H9 (cell line): ENCODE data around the gene HPCAL1. TPM values are rescaled to one million over a fixed set of nuclear protein-coding genes. Genes with fewer than 3 reads are reported as not detected.

Experiments
- DNase-seq: peaks from one replicate; pipeline ENCODE4 v3.0.0-alpha.2; 2017
- H2AFZ ChIP-seq: one replicate; pipeline ENCODE4 v1.6.1; 2013; ENCODE audit warnings: mild to moderate bottlenecking, low read length, control low read depth, moderate library complexity
- H2AK5ac ChIP-seq: 2 replicates; pipeline ENCODE4 v1.6.1; 2013; ENCODE audit warnings: low read length, control low read depth, mixed read lengths; ENCODE audit not compliant: insufficient read length
- H2BK120ac ChIP-seq: one replicate; pipeline ENCODE4 v1.6.1; 2013; ENCODE audit warnings: low read depth, mild to moderate bottlenecking, low read length, control low read depth, inconsistent platforms; ENCODE audit not compliant: poor library complexity, severe bottlenecking
- H2BK12ac ChIP-seq: 2 replicates; pipeline ENCODE4 v1.6.1; 2013; ENCODE audit warnings: low read length, control low read depth, mixed read lengths, low read depth; ENCODE audit not compliant: insufficient read length
- H2BK15ac ChIP-seq: 2 replicates; pipeline ENCODE4 v1.6.1; 2013; ENCODE audit warnings: low read depth, low read length, control low read depth
- H2BK20ac ChIP-seq: one replicate; pipeline ENCODE4 v1.6.1; 2013; ENCODE audit warnings: low read depth, mild to moderate bottlenecking, low read length, control low read depth, inconsistent platforms; ENCODE audit not compliant: poor library complexity, severe bottlenecking
- H2BK5ac ChIP-seq: 2 replicates; pipeline ENCODE4 v1.6.1; 2013; ENCODE audit warnings: low read length, control low read depth, mixed read lengths; ENCODE audit not compliant: insufficient read length
- H3K14ac ChIP-seq: 2 replicates; pipeline ENCODE4 v1.6.1; 2013; ENCODE audit warnings: low read length, control low read depth; ENCODE audit not compliant: insufficient read depth
- H3K18ac ChIP-seq: 2 replicates; pipeline ENCODE4 v1.6.1; 2013; ENCODE audit warnings: low read depth, mild to moderate bottlenecking, mixed read lengths, low read length, control low read depth; ENCODE audit not compliant: insufficient read length
- H3K23ac ChIP-seq: 2 replicates; pipeline ENCODE4 v1.6.1; 2013; ENCODE audit warnings: low read length, control low read depth, mixed read lengths, low read depth; ENCODE audit not compliant: insufficient read length
- H3K23me2 ChIP-seq: 2 replicates; pipeline ENCODE4 v1.6.1; 2013; ENCODE audit warnings: low read depth, mild to moderate bottlenecking, mixed read lengths, low read length, control low read depth; ENCODE audit not compliant: insufficient read length, poor library complexity, severe bottlenecking
- H3K27ac ChIP-seq: 2 replicates; pipeline ENCODE4 v1.5.1; 2013; ENCODE audit warnings: low read length, control low read depth, mixed read lengths, low read depth; ENCODE audit not compliant: insufficient read length
- H3K27me3 ChIP-seq: 2 replicates; pipeline ENCODE4 v1.6.1; 2013; ENCODE audit warnings: low read length, control low read depth, inconsistent platforms; ENCODE audit not compliant: insufficient read depth
- H3K4ac ChIP-seq: 2 replicates; pipeline ENCODE4 v1.6.1; 2013; ENCODE audit warnings: low read depth, mild to moderate bottlenecking, control low read depth, inconsistent platforms, low read length, moderate library complexity
- H3K4me1 ChIP-seq: 2 replicates; pipeline ENCODE4 v1.6.1; 2013; ENCODE audit warnings: low read length, control low read depth, inconsistent platforms; ENCODE audit not compliant: insufficient read depth
- H3K4me2 ChIP-seq: 2 replicates; pipeline ENCODE4 v1.6.1; 2013; ENCODE audit warnings: low read length, control low read depth, mixed read lengths; ENCODE audit not compliant: insufficient read length, insufficient read depth
- H3K56ac ChIP-seq: 2 replicates; pipeline ENCODE4 v1.6.1; 2013; ENCODE audit warnings: low read depth, mild to moderate bottlenecking, mixed read lengths, low read length, control low read depth; ENCODE audit not compliant: insufficient read length
- H3K79me1 ChIP-seq: 2 replicates; pipeline ENCODE4 v1.6.1; 2013; ENCODE audit warnings: low read depth, mild to moderate bottlenecking, moderate library complexity, low read length, control low read depth, inconsistent platforms; ENCODE audit not compliant: insufficient read depth, poor library complexity, severe bottlenecking
- H3K79me2 ChIP-seq: 2 replicates; pipeline ENCODE4 v1.6.1; 2013; ENCODE audit warnings: low read length, control low read depth, inconsistent platforms; ENCODE audit not compliant: insufficient read depth
- H3K9ac ChIP-seq: 2 replicates; pipeline ENCODE4 v1.6.1; 2013; ENCODE audit warnings: low read length, control low read depth, mixed read lengths; ENCODE audit not compliant: insufficient read length; ENCODE audit errors: extremely low read depth
- H3K9me3 ChIP-seq: one replicate; pipeline ENCODE4 v1.6.1; 2013; ENCODE audit warnings: low read depth, low read length, inconsistent platforms; ENCODE audit not compliant: control insufficient read depth
- H3T11ph ChIP-seq: one replicate; pipeline ENCODE4 v1.6.1; 2013; ENCODE audit warnings: mild to moderate bottlenecking, low read length, control low read depth, inconsistent platforms
- H4K20me1 ChIP-seq: one replicate; pipeline ENCODE4 v1.6.1; 2013; ENCODE audit not compliant: control insufficient read depth, insufficient read length, insufficient read depth
- H4K5ac ChIP-seq: 2 replicates; pipeline ENCODE4 v1.6.1; 2013; ENCODE audit warnings: low read depth, mild to moderate bottlenecking, mixed read lengths, low read length, control low read depth; ENCODE audit not compliant: insufficient read length
- H4K8ac ChIP-seq: replicated peaks from 2 replicates; pipeline ENCODE4 v1.6.1; 2013; ENCODE audit warnings: low read length, control low read depth, mixed read lengths, low read depth; ENCODE audit not compliant: insufficient read length
- H4K91ac ChIP-seq: 2 replicates; pipeline ENCODE4 v1.6.1; 2013; ENCODE audit warnings: low read depth, mild to moderate bottlenecking, moderate library complexity, mixed read lengths, low read length, control low read depth; ENCODE audit not compliant: insufficient read length
- H3K27ac Mint-ChIP-seq, 3 experiments: 2 replicates in 2 of 3; 3 replicates in 1 of 3; pipeline ENCODE4 v1.8.0; 2020 to 2021; ENCODE audit warnings: mixed read lengths in 3 of 3, mild to moderate bottlenecking in 1 of 3, moderate library complexity in 1 of 3
- H3K27me3 Mint-ChIP-seq: 2 replicates; pipeline ENCODE4 v1.8.0; 2021; ENCODE audit warnings: low read depth, mild to moderate bottlenecking, moderate library complexity, mixed read lengths
- H3K36me3 Mint-ChIP-seq, 3 experiments: 2 replicates in 2 of 3; 3 replicates in 1 of 3; pipeline ENCODE4 v1.8.0; 2020 to 2021; ENCODE audit warnings: low read depth in 3 of 3, mixed read lengths in 3 of 3; ENCODE audit not compliant: insufficient read depth in 1 of 3
- H3K4me1 Mint-ChIP-seq, 2 experiments: 2 replicates each; pipeline ENCODE4 v1.8.0; 2020; ENCODE audit warnings: mixed read lengths in 2 of 2
- H3K4me3 Mint-ChIP-seq, 2 experiments: 2 replicates in 1 of 2; 3 replicates in 1 of 2; pipeline ENCODE4 v1.8.0; 2020 to 2021; ENCODE audit warnings: mild to moderate bottlenecking in 2 of 2, mixed read lengths in 2 of 2, moderate library complexity in 1 of 2
- H3K9me3 Mint-ChIP-seq, 2 experiments: 2 replicates in 1 of 2; 3 replicates in 1 of 2; pipeline ENCODE4 v1.8.0; 2020; ENCODE audit warnings: mild to moderate bottlenecking in 2 of 2, mixed read lengths in 2 of 2, moderate library complexity in 1 of 2
- CTCF ChIP-seq: fragments of 200-600 bp; sonication (generic); conservative IDR thresholded peaks from 3 replicates; pipeline ENCODE4 v1.8.0; 2021; ENCODE audit warnings: antibody characterized with exemption, mild to moderate bottlenecking
- whole genome bisulfite sequencing: extraction: QIAGEN DNeasy Blood & Tissue Kit; methylation state at CpG from one replicate; pipeline ENCODE4 v1.1.7; 2013; ENCODE audit warnings: missing lambda C conversion rate, low lambda C conversion rate, mixed read lengths; ENCODE audit not compliant: insufficient read length; ENCODE audit errors: extremely low coverage; 5-methylcytosine and 5-hydroxymethylcytosine counted together
- total RNA-seq: library from RNA; stranded (reverse); gene quantifications from 2 replicates; pipeline ENCODE4 v1.2.1, GENCODE V29; 2021

Gene HPCAL1
- total RNA-seq, 1 experiment from 2014 or later: 4.7 TPM

- H4K8ac ChIP-seq: no peak overlapping the region
- Mint-ChIP-seq H3K4me3 (no peak overlapping the region), H3K36me3 (no peaks in the 10 kb centered on the region), H3K27ac (peak overlapping the region in 1 of 3 experiments; percentile 44; a peak in 1 of 7 replicates), H3K4me1 (peaks cover 32 to 48% of the 10 kb centered on the region in 2 experiments), H3K9me3 (no peaks in the 10 kb centered on the region; a peak in 1 of 5 replicates), H3K27me3 (no peaks in the 10 kb centered on the region)
- no peak overlapping the region for H3K4ac ChIP-seq
- no CpG with 5 or more reads among the region's 12 CpGs for WGBS
- no peaks in the 10 kb centered on the region for H3K27me3 ChIP-seq
- DNase-seq: no peak
- H2BK12ac ChIP-seq: no peak overlapping the region
- no peak overlapping the region for H3K4me2 ChIP-seq
- H3K18ac ChIP-seq: no peak overlapping the region
- no peak overlapping the region for H3T11ph ChIP-seq
- H3K9ac ChIP-seq: no peak overlapping the region
- no peak overlapping the region for H3K27ac ChIP-seq
- no peak overlapping the region for H3K14ac ChIP-seq
- H4K91ac ChIP-seq: no peak overlapping the region
- no peak overlapping the region for H4K5ac ChIP-seq
- no peaks in the 10 kb centered on the region for H3K79me2 ChIP-seq
- no peak overlapping the region for H2BK120ac ChIP-seq
- no peak overlapping the region for H2AFZ ChIP-seq
- no peak for TF ChIP-seq CTCF
- no peak overlapping the region for H2BK20ac ChIP-seq
- H3K23ac ChIP-seq: no peak overlapping the region
- peaks cover 18% of the 10 kb centered on the region; the same call in 1 of the 2 replicates for H3K4me1 ChIP-seq
- no peak overlapping the region for H2BK5ac ChIP-seq
- no peak overlapping the region for H2BK15ac ChIP-seq
- H3K23me2 ChIP-seq: no peaks in the 10 kb centered on the region
- no peaks in the 10 kb centered on the region for H4K20me1 ChIP-seq
- no peak overlapping the region for H3K56ac ChIP-seq
- no peaks in the 10 kb centered on the region for H3K79me1 ChIP-seq
- no peak overlapping the region for H2AK5ac ChIP-seq
- H3K9me3 ChIP-seq: no peaks in the 10 kb centered on the region
These were observed 75.0 kb downstream of the HPCAL1 start for GRCh38 chr2:10377747-10378085.
